Measurements from ENCODE around the gene TANC1.

DNA sequence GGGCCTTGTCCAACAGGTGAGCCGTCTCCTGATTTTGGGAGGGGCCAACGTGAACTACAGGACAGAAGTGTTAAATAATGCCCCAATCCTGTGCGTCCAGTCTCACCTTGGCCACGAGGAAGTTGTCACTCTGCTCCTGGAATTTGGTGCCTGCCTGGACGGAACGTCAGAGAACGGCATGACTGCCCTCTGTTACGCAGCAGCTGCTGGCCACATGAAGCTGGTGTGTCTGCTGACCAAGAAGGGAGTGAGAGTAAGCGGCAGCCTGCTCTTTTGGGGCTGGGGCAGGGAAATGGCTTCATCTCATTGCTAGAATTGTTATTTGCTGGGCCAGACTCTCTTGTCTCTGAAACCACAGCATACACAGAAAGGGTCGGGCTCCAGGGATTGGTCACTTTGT lies 225.8 kb downstream of the TANC1 start:
- no peak for TF ChIP-seq CTCF (IDR thresholded peaks at IDR 0.05)
- TF ChIP-seq POLR2A (IDR thresholded peaks at IDR 0.05), result no peak
